AG04450 (cell line): ENCODE measurements around the gene ABCD1. TPM values are rescaled to one million over a fixed set of nuclear protein-coding genes. Genes with fewer than 3 reads are reported as not detected.
"Not testable (repeated sequence)": the region's sequence is repeated elsewhere in the genome, so short reads cannot be mapped to it uniquely, and the experiment has no call there.

ENCODE experiments used
- CTCF ChIA-PET: fragments of 300-600, 350-600 bp; formaldehyde crosslinking; extraction: SDS; loops from one replicate; lab custom pipeline; 2022; ENCODE audit warnings: antibody characterized with exemption, inconsistent platforms; lab: Charles Lee
- POLR2A ChIA-PET: fragments of 350-600 bp; formaldehyde crosslinking; extraction: SDS; loops from one replicate; lab custom pipeline; 2021; ENCODE audit warnings: antibody characterized with exemption, inconsistent platforms; lab: Yijun Ruan, JAX
- DNase-seq: peaks from one replicate; pipeline ENCODE4 v3.0.0-alpha.2; 2011; ENCODE audit warnings: low read depth, low spot score
- H3K27ac ChIP-seq: one replicate; pipeline ENCODE4 v1.5.1; 2012; ENCODE audit warnings: low read depth, low read length, control low read depth
- H3K27me3 ChIP-seq: one replicate; pipeline ENCODE4 v1.6.0; 2012; ENCODE audit warnings: low read length; ENCODE audit not compliant: control insufficient read depth, insufficient read depth
- H3K4me3 ChIP-seq: 2 replicates; pipeline ENCODE4 v1.5.1; 2011; ENCODE audit warnings: mild to moderate bottlenecking, low read depth, low read length, control low read depth
- H3K9me3 ChIP-seq: 2 replicates; pipeline ENCODE4 v1.5.1; 2012; ENCODE audit warnings: low read length; ENCODE audit not compliant: control insufficient read depth, insufficient read depth
- polyA plus RNA-seq: library from polyadenylated mRNA; depleted of rRNA; stranded (reverse); fragments of >200 nt; gene quantifications from 2 replicates; pipeline ENCODE4 v1.2.3, GENCODE V29; 2011
- TF ChIP-seq, protein P1 (sequence below): IDR thresholded peaks from 2 replicates; pipeline ENCODE4 v1.5.1; 2011; ENCODE audit warnings: low read depth, low read length, control low read depth, inconsistent platforms

ABCD1 gene
- polyA plus RNA-seq, 1 experiment = 4.2 TPM

DNA sequence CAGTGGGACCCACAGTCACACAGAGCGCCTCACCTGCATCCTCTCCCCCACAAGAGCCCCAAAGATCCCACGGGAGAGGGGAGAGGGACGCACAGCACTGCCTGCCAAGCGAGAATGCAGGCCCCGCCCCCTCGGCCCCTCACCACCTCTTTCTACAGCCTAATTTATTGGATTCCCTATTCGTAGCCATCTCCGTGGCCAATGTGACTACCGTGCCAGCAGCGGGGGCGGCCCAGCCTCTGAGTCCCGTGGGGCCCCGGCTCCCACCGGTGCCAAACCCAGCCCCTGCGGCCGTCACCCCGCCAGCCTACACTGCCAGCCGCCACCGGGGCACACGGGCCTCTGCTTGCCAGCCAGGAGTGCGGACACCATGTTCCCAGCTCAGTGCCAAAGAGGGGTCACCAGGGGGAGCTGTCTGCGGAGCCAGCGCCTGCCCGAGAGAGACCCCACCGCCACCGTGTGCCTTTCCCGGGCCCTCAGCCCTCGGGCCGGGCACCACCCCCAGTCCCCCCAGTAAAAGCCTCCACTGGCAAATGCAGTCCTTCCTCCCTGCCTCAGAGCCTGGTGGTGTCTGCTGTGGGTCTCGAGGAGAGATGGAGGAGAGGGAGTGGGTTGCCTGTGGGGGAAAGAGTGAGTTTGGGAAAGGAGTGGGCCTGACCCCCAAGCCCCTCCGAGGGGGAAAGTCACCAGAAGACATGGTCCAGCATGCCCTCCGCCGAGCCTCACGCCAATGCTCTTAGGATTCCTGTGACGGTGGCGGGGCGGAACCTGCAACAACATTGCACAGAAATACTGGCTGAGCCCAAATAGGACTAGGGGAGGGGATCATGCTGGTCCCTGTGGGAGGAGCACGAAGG is 19.8 kb downstream of the ABCD1 start:
- H3K9me3 ChIP-seq = no peaks in the 10 kb centered on the region; the same call in 1 of the 2 replicates
- ChIA-PET POLR2A (no interaction called here), CTCF (no interaction called here)
- H3K4me3 ChIP-seq = no peak overlapping the region
- no peaks in the 10 kb centered on the region for H3K27me3 ChIP-seq
- TF ChIP-seq, protein P1, sequence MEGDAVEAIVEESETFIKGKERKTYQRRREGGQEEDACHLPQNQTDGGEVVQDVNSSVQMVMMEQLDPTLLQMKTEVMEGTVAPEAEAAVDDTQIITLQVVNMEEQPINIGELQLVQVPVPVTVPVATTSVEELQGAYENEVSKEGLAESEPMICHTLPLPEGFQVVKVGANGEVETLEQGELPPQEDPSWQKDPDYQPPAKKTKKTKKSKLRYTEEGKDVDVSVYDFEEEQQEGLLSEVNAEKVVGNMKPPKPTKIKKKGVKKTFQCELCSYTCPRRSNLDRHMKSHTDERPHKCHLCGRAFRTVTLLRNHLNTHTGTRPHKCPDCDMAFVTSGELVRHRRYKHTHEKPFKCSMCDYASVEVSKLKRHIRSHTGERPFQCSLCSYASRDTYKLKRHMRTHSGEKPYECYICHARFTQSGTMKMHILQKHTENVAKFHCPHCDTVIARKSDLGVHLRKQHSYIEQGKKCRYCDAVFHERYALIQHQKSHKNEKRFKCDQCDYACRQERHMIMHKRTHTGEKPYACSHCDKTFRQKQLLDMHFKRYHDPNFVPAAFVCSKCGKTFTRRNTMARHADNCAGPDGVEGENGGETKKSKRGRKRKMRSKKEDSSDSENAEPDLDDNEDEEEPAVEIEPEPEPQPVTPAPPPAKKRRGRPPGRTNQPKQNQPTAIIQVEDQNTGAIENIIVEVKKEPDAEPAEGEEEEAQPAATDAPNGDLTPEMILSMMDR = peak; percentile 32
- DNase-seq = no peak
- H3K27ac ChIP-seq = no peak overlapping the region

DNA sequence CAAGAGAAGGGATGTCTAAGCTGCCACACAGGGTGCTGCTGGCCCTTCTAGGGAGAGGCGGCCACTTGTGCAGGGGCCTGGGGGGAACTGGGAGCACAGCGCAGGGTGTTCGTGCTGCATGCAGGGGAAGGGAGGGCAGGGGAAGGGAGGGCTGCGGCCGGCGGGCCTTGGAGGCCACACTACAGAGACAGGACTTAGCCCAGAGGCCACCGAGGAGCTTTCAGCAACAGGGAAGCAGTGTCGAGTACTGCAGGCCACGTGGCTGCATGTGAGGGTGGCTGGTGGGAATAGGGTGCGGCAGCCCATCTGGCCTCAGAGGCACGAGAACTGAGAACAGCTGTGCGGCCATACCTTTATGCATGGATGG is 20.4 kb downstream of the ABCD1 start:
- CTCF ChIA-PET, POLR2A ChIA-PET, H3K9me3 ChIP-seq: not testable (repeated sequence)

DNA sequence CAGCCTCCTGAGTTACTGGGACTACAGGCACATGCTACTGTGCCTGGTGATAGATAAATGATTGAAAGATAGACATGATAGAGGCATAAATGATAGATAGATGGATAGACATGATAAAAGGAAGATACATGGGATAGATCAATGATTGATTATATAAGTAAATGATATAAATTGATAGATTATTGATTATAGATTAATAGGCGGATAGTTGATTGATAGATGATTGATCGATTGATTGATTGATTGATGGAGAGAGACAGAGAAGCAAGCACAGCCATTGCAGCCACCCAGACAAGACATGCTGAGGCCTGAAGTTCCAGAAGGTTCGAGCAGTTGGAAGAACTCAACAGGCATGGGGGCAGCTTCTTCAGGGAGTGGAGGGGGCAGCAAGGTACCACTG is 21.7 kb downstream of the ABCD1 start:
- CTCF ChIA-PET = no interaction called here
- TF ChIP-seq, protein P1 = no peak

More for the DNA sequence above, 20.4 kb downstream of the ABCD1 start:
- not testable (repeated sequence) for H3K27ac ChIP-seq, H3K27me3 ChIP-seq, H3K4me3 ChIP-seq, DNase-seq

DNA sequence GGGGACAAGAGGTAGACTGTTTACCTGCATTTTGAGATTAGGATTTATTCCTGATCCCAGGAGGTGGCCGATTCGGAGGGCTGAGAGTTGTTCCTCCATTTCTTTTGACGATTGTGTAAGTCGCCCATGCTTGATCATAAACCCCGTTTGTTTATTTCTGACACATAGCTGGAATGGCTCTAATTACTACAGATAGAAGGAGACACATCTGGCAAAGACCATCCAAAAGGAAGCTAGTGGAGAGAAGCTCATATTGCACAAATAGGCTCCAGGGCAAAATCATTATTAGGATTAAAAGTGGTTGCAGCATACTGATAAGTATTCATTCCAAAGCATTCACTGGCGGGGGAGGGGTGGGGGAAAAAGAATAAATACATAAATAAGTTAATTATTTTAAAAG is 22.3 kb downstream of the ABCD1 start:
- H3K4me3 ChIP-seq, H3K9me3 ChIP-seq, CTCF ChIA-PET, POLR2A ChIA-PET, H3K27ac ChIP-seq, DNase-seq, H3K27me3 ChIP-seq: not testable (repeated sequence)

More for the DNA sequence above, 21.7 kb downstream of the ABCD1 start:
- H3K27ac ChIP-seq = no peak overlapping the region
- no peaks in the 10 kb centered on the region; the same call in 1 of the 2 replicates for H3K9me3 ChIP-seq
- no peak for DNase-seq
- POLR2A ChIA-PET = no interaction called here
- no peak overlapping the region for H3K4me3 ChIP-seq
- peaks cover 6% of the 10 kb centered on the region for H3K27me3 ChIP-seq

DNA sequence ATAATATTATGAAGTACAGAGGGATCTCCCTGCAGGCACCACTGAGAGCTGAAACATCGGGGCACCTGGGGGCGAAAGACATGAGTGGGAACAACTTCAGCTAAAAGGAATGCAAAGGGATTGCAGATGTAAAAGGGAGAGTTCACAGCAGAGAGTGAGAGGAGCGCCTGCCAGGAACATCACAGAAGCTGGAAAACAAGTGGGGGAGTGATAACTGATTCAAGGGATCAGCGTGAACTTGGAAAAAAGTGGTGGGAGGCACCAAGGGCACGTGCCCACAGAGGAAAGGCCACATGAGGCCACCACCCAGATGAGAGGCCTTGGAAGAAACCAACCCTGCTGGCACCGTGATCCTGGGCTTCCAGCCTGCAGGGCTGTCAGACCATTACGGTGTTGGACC is 24.4 kb downstream of the ABCD1 start:
- H3K27ac ChIP-seq, POLR2A ChIA-PET, H3K4me3 ChIP-seq, H3K9me3 ChIP-seq, DNase-seq, H3K27me3 ChIP-seq: not testable (repeated sequence)
- CTCF ChIA-PET = interaction anchor here (0.6 kb wide), 1 partner anchor 198 kb away, joined by 3 read pairs; no protein-coding TSS in a partner anchor

DNA sequence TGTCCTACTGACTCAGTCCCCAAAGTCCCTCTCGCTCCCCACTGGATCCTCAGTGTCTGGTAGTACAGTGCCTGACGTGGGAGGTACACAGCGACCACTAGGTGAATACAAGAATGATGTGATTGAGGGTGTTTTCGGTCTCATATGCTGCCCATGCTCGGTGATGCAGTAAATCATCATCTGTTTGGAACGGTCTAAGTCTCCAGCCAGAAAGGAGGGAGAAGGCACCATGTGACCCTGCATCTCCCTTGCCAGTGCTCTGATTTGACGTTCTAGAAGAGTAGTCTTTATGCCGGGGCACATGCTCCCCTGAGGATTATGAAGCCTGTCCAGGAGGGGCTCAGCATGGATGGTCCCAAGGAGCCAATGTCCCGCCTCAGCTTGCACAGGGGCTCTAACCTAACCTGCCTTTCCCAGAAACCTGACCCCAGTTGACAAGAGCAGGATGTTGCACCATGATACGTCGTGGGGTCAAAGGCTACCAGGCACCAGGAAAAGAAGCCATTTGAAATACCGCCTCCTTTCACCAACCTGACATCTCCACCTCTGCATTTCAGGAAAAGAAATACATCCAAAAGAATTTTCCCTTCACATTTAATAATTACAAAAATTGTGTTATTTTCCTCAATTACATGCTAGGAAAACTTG is 25.6 kb downstream of the ABCD1 start:
- TF ChIP-seq, protein P1 = no peak
- no peak overlapping the region for H3K4me3 ChIP-seq
- no peak overlapping the region for H3K27ac ChIP-seq
- ChIA-PET CTCF (no interaction called here), POLR2A (no interaction called here)
- H3K27me3 ChIP-seq = peaks cover 6% of the 10 kb centered on the region
- no peaks in the 10 kb centered on the region for H3K9me3 ChIP-seq
- no peak for DNase-seq
